Liver (tissue), 3 donors: Measurements from ENCODE around the gene XRCC5.

Experiments
- ATF3 ChIP-seq: IDR thresholded peaks from 2 replicates; pipeline ENCODE4 v1.6.1; 2016; ENCODE audit warnings: antibody characterized with exemption
- CTCF ChIP-seq: fragments of 150-350 bp; IDR thresholded peaks from 2 replicates; pipeline ENCODE4 v1.5.1; 2017; ENCODE audit warnings: improper control_type of control experiment, low read depth, low read length; ENCODE audit not compliant: missing input control
- HNF4A ChIP-seq, 2 donors: conservative IDR thresholded peaks; 2 replicates each; pipeline ENCODE4 v1.6.1; 2016; ENCODE audit warnings: antibody characterized with exemption in 2 of 2, mild to moderate bottlenecking in 2 of 2
- JUND ChIP-seq, 2 donors: IDR thresholded peaks; 2 replicates each; pipeline ENCODE4 v1.6.1; 2016; ENCODE audit warnings: antibody characterized with exemption in 2 of 2
- RAD21 ChIP-seq, 2 donors: IDR thresholded peaks; 2 replicates each; pipeline ENCODE4 v1.6.1; 2016; ENCODE audit warnings: antibody characterized with exemption in 2 of 2, mild to moderate bottlenecking in 2 of 2
- RXRA ChIP-seq, 2 donors: IDR thresholded peaks; 2 replicates each; pipeline ENCODE4 v1.6.1; 2017 to 2018; ENCODE audit warnings: antibody characterized with exemption in 2 of 2, mild to moderate bottlenecking in 1 of 2
- SP1 ChIP-seq: IDR thresholded peaks from 2 replicates; pipeline ENCODE4 v1.6.1; 2018; ENCODE audit warnings: antibody characterized with exemption, mild to moderate bottlenecking
- TAF1 ChIP-seq: conservative IDR thresholded peaks from 2 replicates; pipeline ENCODE4 v1.6.1; 2016; ENCODE audit warnings: antibody characterized with exemption, mild to moderate bottlenecking
- TF ChIP-seq, protein P1 (sequence below): IDR thresholded peaks from 2 replicates; pipeline ENCODE4 v1.6.1; 2016; ENCODE audit warnings: antibody characterized with exemption
- donor health status: healthy.
- donor health status: healthy.

DNA sequence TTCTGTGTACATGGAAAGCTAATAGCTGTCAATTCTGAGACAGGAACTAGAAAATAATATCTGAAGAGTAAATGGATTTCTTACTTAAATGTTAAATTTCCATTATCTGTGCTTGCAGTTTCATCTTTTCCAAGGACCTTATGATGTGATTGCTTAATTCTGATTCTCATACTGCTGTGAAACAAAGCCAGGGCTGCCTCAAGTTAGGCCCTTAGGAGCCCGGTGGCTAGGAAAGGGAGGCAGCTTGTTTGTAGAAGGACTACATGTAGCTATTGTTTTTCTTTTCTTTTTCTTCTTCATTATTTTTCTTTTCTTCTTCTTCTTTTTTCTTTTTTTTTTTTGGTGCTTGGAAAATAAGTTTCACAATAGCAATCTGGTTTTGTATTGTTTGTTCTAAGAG, 50.5 kb downstream of the XRCC5 start:
- TF ChIP-seq HNF4A (conservative IDR thresholded peaks at IDR 0.05), result no peak
- no peak for TF ChIP-seq SP1
- TF ChIP-seq CTCF, result no peak
- no peak for TF ChIP-seq ATF3
- TF ChIP-seq RXRA (IDR thresholded peaks at IDR 0.05), result no peak
- TF ChIP-seq RAD21 (IDR thresholded peaks at IDR 0.05), result no peak
- TF ChIP-seq, protein P1, sequence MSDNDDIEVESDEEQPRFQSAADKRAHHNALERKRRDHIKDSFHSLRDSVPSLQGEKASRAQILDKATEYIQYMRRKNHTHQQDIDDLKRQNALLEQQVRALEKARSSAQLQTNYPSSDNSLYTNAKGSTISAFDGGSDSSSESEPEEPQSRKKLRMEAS, result no peak
- TF ChIP-seq TAF1, result no peak
- no peak for TF ChIP-seq JUND (IDR thresholded peaks at IDR 0.05)
